ENCODE data around the gene ZNF48.
"Not testable (repeated sequence)": the region's sequence is repeated elsewhere in the genome, so short reads cannot be mapped to it uniquely, and the experiment has no call there.

The ZNF48 gene

GRCh38 chr16:30378236-30379157 is 16.7 kb upstream of the ZNF48 start:
- peak; percentile 100 for DNase-seq

- no peak for DNase-seq
Observed at GRCh38 chr16:30379158-30379783, 15.9 kb upstream of the ZNF48 start.

GRCh38 chr16:30380072-30380802 is 15.0 kb upstream of the ZNF48 start:
- DNase-seq = no peak

- DNase-seq = no peak
Observed at GRCh38 chr16:30380803-30381208, 14.4 kb upstream of the ZNF48 start.

- peak; percentile 76 for DNase-seq
Observed at GRCh38 chr16:30381291-30382041, 13.8 kb upstream of the ZNF48 start.

- DNase-seq = peak; percentile 90
Observed at GRCh38 chr16:30382111-30382881, 12.9 kb upstream of the ZNF48 start, which contains the start of gene SEPTIN1. SEPTIN1 (minus strand) TSS chr16:30382561; CDS start chr16:30382542, 19 bp downstream.

- no peak for DNase-seq
Observed at GRCh38 chr16:30383521-30383920, 11.7 kb upstream of the ZNF48 start.

- no peak for DNase-seq
Observed at GRCh38 chr16:30394592-30395154, 547 bp upstream of the ZNF48 start.

GRCh38 chr16:30395992-30396585 is 869 bp downstream of the ZNF48 start:
- no peak for DNase-seq

- DNase-seq = not testable (repeated sequence)
Observed at GRCh38 chr16:30396627-30397026, 1.4 kb downstream of the ZNF48 start.

- no peak for DNase-seq
Observed at GRCh38 chr16:30397056-30397455, 1.8 kb downstream of the ZNF48 start.

GRCh38 chr16:30397776-30398660 is 2.8 kb downstream of the ZNF48 start:
- DNase-seq = no peak

GRCh38 chr16:30398661-30399434 is 3.6 kb downstream of the ZNF48 start:
- DNase-seq = no peak

GRCh38 chr16:30399435-30400186 is 4.4 kb downstream of the ZNF48 start:
- DNase-seq = no peak

- DNase-seq = no peak
Observed at GRCh38 chr16:30401768-30402425, 6.7 kb downstream of the ZNF48 start.

- no peak for DNase-seq
Observed at GRCh38 chr16:30406795-30407101, 11.5 kb downstream of the ZNF48 start.

GRCh38 chr16:30407102-30407803 is 12.0 kb downstream of the ZNF48 start, which contains the start of gene ZNF771:
ZNF771 (plus strand) TSS chr16:30407606; CDS start chr16:30408054, 448 bp downstream.
- DNase-seq = peak; percentile 96
